ENCODE results near the gene SEC14L6. TPM values are rescaled to one million over a fixed set of nuclear protein-coding genes. Genes with fewer than 3 reads are reported as not detected.

Gene SEC14L6
- total RNA-seq, 1 donor from 2014 or later = not detected

- TF ChIP-seq CTCF (IDR thresholded peaks at IDR 0.05; ENCODE audit: borderline replicate concordance) = no peak
Observed at GRCh38 chr22:30575859-30576258, 29.3 kb upstream of the SEC14L6 start.

GRCh38 chr22:30574997-30575671 is 28.6 kb upstream of the SEC14L6 start:
- H3K4me3 ChIP-seq = peak overlapping the region; percentile 32
- intact Hi-C loops (cut with micrococcal nuclease) = no loop called here
- DNase-seq = peak; percentile 30
- peak overlapping the region; percentile 33 for H3K27ac ChIP-seq (replicated peaks)
- H3K36me3 ChIP-seq = peaks cover 47% of the 10 kb centered on the region
- H3K9me3 ChIP-seq (replicated peaks) = no peaks in the 10 kb centered on the region
- TF ChIP-seq CTCF (IDR thresholded peaks at IDR 0.05; ENCODE audit: borderline replicate concordance) = no peak
- H3K4me1 ChIP-seq = peaks cover 18% of the 10 kb centered on the region
- peaks cover 44% of the 10 kb centered on the region for H3K27me3 ChIP-seq (ENCODE audit: low read depth)

More at GRCh38 chr22:30575859-30576258, 29.3 kb upstream of the SEC14L6 start:
- H3K27ac ChIP-seq (replicated peaks) = no peak overlapping the region
- no peak overlapping the region for H3K4me3 ChIP-seq
- H3K4me1 ChIP-seq = peaks cover 18% of the 10 kb centered on the region
- intact Hi-C loops (cut with micrococcal nuclease) = no loop called here
- H3K9me3 ChIP-seq (replicated peaks) = no peaks in the 10 kb centered on the region
- DNase-seq = no peak
- peaks cover 40% of the 10 kb centered on the region for H3K27me3 ChIP-seq (ENCODE audit: low read depth)
- H3K36me3 ChIP-seq = peaks cover 54% of the 10 kb centered on the region

GRCh38 chr22:30574095-30574981 is 27.8 kb upstream of the SEC14L6 start, which contains the start of gene GAL3ST1:
TSS of gene GAL3ST1 (minus strand) at chr22:30574665. CDS start at chr22:30557392, 17,273 bp downstream.
- H3K4me3 ChIP-seq = peak within 1 kb of the TSS; percentile 32
- H3K9me3 ChIP-seq (replicated peaks) = no peaks in the 10 kb centered on the region
- peaks cover 39% of the 10 kb centered on the region for H3K36me3 ChIP-seq
- no peak for TF ChIP-seq CTCF (IDR thresholded peaks at IDR 0.05; ENCODE audit: borderline replicate concordance)
- no peak for DNase-seq
- intact Hi-C loops (cut with micrococcal nuclease) = no loop called here
- H3K4me1 ChIP-seq = peaks cover 18% of the 10 kb centered on the region
- H3K27ac ChIP-seq (replicated peaks) = peak within 1 kb of the TSS; percentile 33
- peaks cover 52% of the 10 kb centered on the region for H3K27me3 ChIP-seq (ENCODE audit: low read depth)

GRCh38 chr22:30573594-30574094 is 27.1 kb upstream of the SEC14L6 start:
- Histone ChIP-seq H3K27me3 (ENCODE audit: low read depth) (peaks cover 58% of the 10 kb centered on the region), H3K4me3 (no peak overlapping the region), H3K4me1 (peaks cover 18% of the 10 kb centered on the region), H3K36me3 (peaks cover 32% of the 10 kb centered on the region), H3K27ac (replicated peaks) (no peak overlapping the region), H3K9me3 (replicated peaks) (no peaks in the 10 kb centered on the region)
- intact Hi-C loops (cut with micrococcal nuclease) = no loop called here
- no peak for DNase-seq
- no peak for TF ChIP-seq CTCF (IDR thresholded peaks at IDR 0.05; ENCODE audit: borderline replicate concordance)

- no peak for TF ChIP-seq CTCF (IDR thresholded peaks at IDR 0.05; ENCODE audit: borderline replicate concordance)
- no peak for DNase-seq
- H3K4me1 ChIP-seq = peaks cover 18% of the 10 kb centered on the region
- peaks cover 26% of the 10 kb centered on the region for H3K36me3 ChIP-seq
- no peak overlapping the region for H3K27ac ChIP-seq (replicated peaks)
- no peaks in the 10 kb centered on the region for H3K9me3 ChIP-seq (replicated peaks)
- peaks cover 65% of the 10 kb centered on the region for H3K27me3 ChIP-seq (ENCODE audit: low read depth)
- H3K4me3 ChIP-seq = no peak overlapping the region
- intact Hi-C loops (cut with micrococcal nuclease) = no loop called here
Observed at GRCh38 chr22:30572840-30573593, 26.5 kb upstream of the SEC14L6 start.

Measured in left ventricle myocardium inferior (tissue), 1 donor.